Measurements from ENCODE around the gene ALDH3B2. TPM values are rescaled to one million over a fixed set of nuclear protein-coding genes. Genes with fewer than 3 reads are reported as not detected.
"Not testable (repeated sequence)": the region's sequence is repeated elsewhere in the genome, so short reads cannot be mapped to it uniquely, and the experiment has no call there.

ALDH3B2 gene
- total RNA-seq, 4 donors from 2014 or later = not detected

DNA sequence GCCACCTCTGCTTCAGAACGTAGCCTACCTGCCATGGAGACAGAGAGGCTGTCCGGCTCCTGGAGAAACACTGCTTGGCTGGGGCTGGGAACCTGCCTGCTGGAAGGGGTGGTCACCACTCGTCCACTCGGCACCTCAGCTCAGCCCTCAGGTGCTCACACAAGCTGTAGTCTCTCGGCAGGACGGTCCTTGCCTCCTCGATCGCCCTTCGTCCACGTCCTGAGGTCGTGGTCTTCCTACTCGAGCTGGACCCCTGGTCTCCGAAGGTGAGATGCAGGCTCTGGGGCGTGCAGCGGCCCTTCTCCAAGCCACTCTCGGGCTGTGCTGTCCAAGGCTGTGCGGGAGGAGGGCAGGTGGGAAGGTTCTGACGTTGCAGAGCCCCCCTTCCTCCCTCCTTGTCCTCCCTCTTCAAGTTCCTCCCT is 35.0 kb downstream of the ALDH3B2 start, which contains the start of gene TBX10:
Gene TBX10, minus strand, starts transcription at position 326 of the 422 bp plus-strand sequence. Its CDS starts 291 bp downstream, at position 35.
- intact Hi-C loops (cut with DNase I) = no loop called here
- no peak within 1 kb of the TSS for H3K4me3 ChIP-seq
- H3K9me3 ChIP-seq = no peaks in the 10 kb centered on the region
- H3K36me3 ChIP-seq = no peaks in the 10 kb centered on the region
- 77% methylated on average over 6 of the region's 18 CpGs for WGBS
- TF ChIP-seq, protein P1, sequence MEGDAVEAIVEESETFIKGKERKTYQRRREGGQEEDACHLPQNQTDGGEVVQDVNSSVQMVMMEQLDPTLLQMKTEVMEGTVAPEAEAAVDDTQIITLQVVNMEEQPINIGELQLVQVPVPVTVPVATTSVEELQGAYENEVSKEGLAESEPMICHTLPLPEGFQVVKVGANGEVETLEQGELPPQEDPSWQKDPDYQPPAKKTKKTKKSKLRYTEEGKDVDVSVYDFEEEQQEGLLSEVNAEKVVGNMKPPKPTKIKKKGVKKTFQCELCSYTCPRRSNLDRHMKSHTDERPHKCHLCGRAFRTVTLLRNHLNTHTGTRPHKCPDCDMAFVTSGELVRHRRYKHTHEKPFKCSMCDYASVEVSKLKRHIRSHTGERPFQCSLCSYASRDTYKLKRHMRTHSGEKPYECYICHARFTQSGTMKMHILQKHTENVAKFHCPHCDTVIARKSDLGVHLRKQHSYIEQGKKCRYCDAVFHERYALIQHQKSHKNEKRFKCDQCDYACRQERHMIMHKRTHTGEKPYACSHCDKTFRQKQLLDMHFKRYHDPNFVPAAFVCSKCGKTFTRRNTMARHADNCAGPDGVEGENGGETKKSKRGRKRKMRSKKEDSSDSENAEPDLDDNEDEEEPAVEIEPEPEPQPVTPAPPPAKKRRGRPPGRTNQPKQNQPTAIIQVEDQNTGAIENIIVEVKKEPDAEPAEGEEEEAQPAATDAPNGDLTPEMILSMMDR (IDR thresholded peaks at IDR 0.05) = no peak
- TF ChIP-seq POLR2AphosphoS5 (IDR thresholded peaks at IDR 0.05) (no peak), EP300 (IDR thresholded peaks at IDR 0.05) (no peak), POLR2A (IDR thresholded peaks at IDR 0.05; ENCODE audit: low read depth) (no peak)
- DNase-seq (ENCODE audit: extremely low spot score) = no peak
- H3K27me3 ChIP-seq = peaks cover 0 to 44% (median 0%) of the 10 kb centered on the region in 4 donors
- H3K27ac ChIP-seq (replicated peaks in 1 of 4) = no peak within 1 kb of the TSS
- H3K4me1 ChIP-seq = peaks cover 0 to 6% (median 2%) of the 10 kb centered on the region in 4 donors

DNA sequence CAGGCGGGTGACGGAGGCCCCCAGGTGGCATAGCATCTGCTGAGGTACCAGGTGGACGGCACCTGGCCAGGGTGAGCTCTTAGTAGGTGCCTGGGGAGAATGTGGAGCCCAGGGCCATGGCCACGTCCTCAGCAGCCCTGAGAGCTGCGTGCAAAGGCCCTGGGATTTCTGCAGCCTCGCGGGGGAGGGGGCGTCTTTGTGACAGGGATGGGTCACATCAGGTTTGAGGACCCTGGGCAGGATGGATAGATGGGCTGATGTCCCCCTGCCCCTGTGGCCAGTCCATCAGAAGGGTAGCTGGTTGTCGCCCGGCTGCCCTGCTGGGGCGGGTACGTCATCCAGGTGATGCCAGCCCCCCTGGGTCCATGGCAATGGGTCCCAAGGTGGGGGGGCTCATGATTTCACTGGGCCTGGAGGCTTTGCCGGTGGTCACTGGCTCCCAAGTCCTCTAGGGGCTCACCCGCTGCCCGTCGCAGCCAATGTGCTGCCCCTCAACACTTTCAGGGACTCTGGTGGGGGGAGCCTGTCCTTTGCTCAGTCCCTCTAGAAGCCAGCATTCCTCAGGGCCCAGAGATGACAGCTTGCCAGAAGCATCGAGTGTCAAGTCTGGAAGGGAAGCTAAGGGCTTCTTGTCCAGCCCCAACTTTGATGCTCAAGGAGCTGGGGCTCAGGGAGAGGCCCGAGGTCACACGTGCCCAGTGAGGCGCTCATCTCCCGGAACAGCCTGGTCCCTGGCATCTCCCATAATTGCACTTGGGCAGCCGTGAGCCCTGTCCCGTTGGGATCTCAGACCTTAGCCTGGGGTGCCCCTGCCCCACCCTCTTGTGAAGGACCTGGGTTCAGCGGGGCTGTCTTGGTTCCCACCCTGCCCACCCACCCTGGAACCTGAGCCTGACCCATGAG is 35.6 kb downstream of the ALDH3B2 start:
- no peak overlapping the region for H3K4me3 ChIP-seq
- intact Hi-C loops (cut with DNase I) = no loop called here
- no peak for DNase-seq (ENCODE audit: extremely low spot score)
- H3K27ac ChIP-seq (replicated peaks in 1 of 4) = no peak overlapping the region
- H3K36me3 ChIP-seq = no peaks in the 10 kb centered on the region
- peaks cover 0 to 6% (median 2%) of the 10 kb centered on the region in 4 donors for H3K4me1 ChIP-seq
- H3K9me3 ChIP-seq = no peaks in the 10 kb centered on the region
- TF ChIP-seq, protein P1 (IDR thresholded peaks at IDR 0.05) = no peak
- TF ChIP-seq EP300 (IDR thresholded peaks at IDR 0.05) (no peak), POLR2AphosphoS5 (IDR thresholded peaks at IDR 0.05) (no peak)
- peaks cover 0 to 44% (median 0%) of the 10 kb centered on the region in 4 donors for H3K27me3 ChIP-seq
- 90% methylated on average over 8 of the region's 24 CpGs for WGBS

DNA sequence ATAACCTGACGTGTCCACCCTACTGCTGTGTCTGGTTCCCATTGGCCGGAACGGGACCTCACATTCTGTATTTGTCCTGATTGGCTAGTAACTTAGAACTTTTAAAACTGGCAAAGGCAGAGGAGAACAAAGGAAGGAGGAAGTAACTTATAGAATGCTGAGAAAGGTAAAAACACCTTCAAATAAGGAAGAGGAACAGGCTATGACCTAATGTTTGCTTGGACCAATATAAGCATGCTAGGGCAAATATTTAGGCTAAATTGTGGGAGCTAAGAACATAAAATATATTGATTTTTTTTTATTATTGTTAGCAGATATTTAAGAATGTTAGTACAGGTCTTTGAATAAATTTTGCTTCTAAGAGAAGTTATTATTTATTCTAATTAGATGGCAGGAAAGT is 37.0 kb downstream of the ALDH3B2 start:
- peaks cover 0 to 44% (median 0%) of the 10 kb centered on the region in 4 donors for H3K27me3 ChIP-seq
- DNase-seq (ENCODE audit: extremely low spot score); intact Hi-C loops (cut with DNase I); H3K36me3 ChIP-seq; H3K27ac ChIP-seq (replicated peaks in 1 of 4); H3K4me3 ChIP-seq; H3K4me1 ChIP-seq; H3K9me3 ChIP-seq: not testable (repeated sequence)
- WGBS = 79% methylated on average over 3 of the region's 3 CpGs

DNA sequence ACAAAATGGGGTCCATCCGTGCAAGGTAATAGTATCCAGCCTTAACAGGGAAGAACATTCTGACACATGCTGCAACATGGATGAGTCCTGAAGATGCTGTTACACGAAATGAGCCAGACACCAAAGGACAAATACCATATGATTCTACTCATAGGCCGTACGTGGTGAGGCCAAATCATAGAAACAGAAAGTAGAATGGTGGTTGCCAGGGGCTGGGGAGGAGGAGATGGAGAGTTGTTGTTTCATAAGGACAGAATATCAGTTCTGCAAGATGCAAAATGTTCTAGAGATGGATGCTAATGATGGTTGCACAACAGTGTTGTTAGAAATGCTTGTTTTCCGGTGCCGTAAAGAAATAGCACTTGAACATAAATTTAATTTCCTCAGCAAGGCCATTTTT is 37.5 kb downstream of the ALDH3B2 start:
- H3K27me3 ChIP-seq = peaks cover 0 to 44% (median 0%) of the 10 kb centered on the region in 4 donors
- DNase-seq (ENCODE audit: extremely low spot score) = no peak
- no peak for TF ChIP-seq EP300 (IDR thresholded peaks at IDR 0.05)
- no peak for TF ChIP-seq POLR2A (IDR thresholded peaks at IDR 0.05; ENCODE audit: low read depth)
- TF ChIP-seq, protein P1 (IDR thresholded peaks at IDR 0.05) = no peak
- no peak for TF ChIP-seq POLR2AphosphoS5 (IDR thresholded peaks at IDR 0.05)
- intact Hi-C loops (cut with DNase I) = no loop called here
- H3K4me1 ChIP-seq = peaks cover 0 to 6% (median 2%) of the 10 kb centered on the region in 4 donors
- H3K27ac ChIP-seq (replicated peaks in 1 of 4) = no peak overlapping the region
- H3K36me3 ChIP-seq = no peaks in the 10 kb centered on the region
- H3K9me3 ChIP-seq = no peaks in the 10 kb centered on the region
- 73% methylated on average over 6 of the region's 6 CpGs for WGBS
- H3K4me3 ChIP-seq = no peak overlapping the region

DNA sequence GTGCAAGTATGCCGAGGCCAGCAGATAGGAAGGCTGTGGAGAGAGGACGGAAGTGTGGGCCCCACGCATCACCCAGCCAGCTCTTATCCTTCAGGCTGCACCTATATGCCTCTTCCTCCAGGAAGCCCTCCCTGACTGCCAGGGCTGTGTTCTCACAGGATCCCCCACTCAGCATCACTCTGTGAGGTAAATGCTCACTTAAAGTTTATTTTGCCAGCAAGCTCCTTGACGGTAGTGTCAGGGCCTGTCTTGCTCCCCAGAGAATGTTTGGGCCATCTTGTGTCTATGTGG is 39.2 kb downstream of the ALDH3B2 start:
- DNase-seq (ENCODE audit: extremely low spot score) = no peak
- Histone ChIP-seq H3K4me1 (peaks cover 5 to 19% (median 10%) of the 10 kb centered on the region in 4 donors), H3K4me3 (no peak overlapping the region), H3K27ac (replicated peaks in 1 of 4) (no peak overlapping the region), H3K9me3 (no peaks in the 10 kb centered on the region), H3K27me3 (peaks cover 0 to 27% (median 0%) of the 10 kb centered on the region in 4 donors), H3K36me3 (no peaks in the 10 kb centered on the region)
- intact Hi-C loops (cut with DNase I) = no loop called here
- TF ChIP-seq POLR2AphosphoS5 (IDR thresholded peaks at IDR 0.05) = no peak
- WGBS = 86% methylated on average over 4 of the region's 4 CpGs

All from esophagus muscularis mucosa (tissue), 4 donors.